Measurements from ENCODE around the gene DIPK1A.
"Not testable (repeated sequence)": the region's sequence is repeated elsewhere in the genome, so short reads cannot be mapped to it uniquely, and the experiment has no call there.

DIPK1A gene

DNA sequence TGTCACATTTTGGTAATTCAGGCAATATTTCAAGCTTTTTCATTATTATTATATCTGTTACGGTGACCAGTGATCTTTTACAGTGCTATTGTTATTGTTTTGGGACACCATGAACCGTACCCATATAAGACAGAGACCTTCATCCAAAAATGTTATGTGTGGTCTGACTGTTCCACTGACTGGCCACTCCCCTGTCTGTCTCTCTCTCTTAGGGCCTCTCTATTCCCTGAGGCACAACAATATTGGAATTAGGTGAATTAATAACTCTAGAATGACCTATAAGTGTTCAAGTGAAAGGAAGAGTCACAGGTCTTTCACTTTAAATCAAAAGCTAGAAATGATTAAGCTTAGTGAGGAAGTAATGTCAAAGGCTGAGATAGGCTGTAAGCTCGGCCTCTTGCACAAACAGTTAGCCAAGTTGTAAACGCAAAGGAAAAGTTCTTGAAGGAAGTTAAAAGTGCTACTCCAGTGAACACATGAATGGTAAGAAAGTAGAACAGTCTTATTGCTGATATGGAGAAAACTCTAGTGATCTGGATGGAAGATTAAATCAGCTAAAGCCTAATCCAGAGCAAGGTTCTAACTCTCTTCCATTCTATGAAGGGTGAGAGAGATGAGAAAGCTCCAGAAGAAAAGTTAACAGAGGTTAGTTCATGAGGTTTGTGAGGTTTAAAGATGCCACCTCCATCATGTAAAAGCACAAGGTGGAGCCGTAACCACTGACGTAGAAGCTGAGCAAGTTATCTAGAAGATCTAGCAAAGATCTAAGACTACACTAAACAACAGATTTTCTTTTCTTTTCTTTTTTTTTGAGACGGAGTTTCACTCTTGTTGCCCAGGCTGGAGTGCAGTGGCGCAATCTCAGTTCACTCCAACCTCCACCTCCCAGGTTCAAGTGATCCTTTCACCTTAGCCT, 19.7 kb upstream of the DIPK1A start:
- peak; percentile 13 for DNase-seq (ENCODE audit: low read depth)

DNA sequence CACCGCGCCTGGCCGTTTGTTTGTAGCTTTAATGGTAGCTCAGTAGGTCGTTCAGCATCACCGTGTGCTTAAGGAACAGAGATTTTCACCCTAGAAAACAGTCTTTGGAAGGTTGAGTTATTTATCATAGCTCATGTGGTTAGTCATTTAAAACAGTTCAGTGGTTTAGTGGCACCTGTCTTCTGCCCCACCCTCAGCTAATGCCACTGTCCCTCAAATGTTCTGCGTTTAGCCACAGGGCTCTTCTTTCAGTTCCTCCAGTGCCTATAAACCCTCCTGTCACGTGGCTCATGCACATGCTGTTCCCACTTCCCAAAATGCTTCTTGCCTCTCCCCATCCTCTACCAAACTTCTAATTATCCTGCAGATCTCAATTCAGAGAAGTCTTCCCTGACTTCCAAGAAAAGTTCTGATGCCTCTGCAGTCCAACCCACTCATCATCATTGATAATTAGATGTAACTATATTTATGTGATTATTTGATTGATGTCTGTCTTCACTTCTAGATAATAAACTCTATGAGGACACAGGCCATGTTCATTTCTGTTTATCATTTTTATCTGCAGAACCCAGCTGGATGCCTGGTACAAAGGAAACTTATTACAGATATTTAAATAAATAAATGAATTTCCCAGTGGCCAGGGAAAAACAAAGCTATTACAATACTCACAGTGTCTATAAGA, 14.4 kb upstream of the DIPK1A start:
- no peak for DNase-seq (ENCODE audit: low read depth)

DNA sequence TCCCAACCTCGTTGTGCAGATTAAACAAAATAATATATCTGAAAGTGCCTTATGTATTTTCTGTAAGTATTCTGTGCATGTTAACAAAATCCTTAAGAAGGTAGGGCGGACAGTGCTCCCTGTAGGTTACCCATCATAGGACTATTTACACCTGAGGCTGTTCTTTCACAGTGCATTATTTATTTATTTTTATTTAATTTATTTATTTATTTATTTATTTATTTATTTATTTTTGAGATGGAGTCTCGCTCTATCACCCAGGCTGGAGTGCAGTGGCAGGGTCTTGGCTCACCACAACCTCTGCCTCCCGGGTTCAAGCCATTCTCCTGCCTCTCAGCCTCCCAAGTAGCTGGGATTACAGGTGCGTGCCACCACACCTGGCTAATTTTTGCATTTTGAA, 12.8 kb upstream of the DIPK1A start:
- DNase-seq (ENCODE audit: low read depth): not testable (repeated sequence)

DNA sequence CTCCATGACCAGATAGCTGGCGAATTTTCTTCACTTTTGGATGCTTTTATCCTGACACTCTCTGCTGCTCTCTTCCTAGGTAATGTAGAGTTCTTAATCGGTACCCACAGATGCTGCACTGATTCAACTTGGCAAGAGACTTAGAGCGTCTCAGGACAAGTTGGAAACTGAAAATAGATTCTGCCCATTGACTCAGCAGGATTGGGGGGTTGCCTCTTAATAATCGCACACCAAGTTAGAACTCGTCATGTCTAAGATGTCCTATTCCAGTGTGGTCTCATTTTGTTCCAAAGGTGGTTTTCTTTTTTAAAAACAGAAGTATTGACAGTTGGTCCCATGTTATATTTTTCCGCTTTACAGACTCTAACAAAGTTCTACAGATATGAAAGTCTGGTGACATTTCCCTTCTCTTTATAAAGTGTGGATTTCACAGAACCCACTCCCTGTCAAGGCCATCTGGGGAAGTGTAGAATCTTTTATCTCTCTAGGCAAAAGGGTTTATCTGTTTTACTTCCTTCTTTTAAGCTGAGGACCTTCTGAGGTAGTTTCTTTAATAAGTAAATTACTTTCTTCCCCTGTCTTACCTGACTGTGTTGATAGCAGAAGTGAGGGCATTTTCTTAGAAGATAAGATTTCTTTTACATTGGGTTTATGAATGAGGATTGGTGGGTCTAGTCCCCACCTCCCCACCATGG, 12.1 kb upstream of the DIPK1A start:
- DNase-seq (ENCODE audit: low read depth): no peak

DNA sequence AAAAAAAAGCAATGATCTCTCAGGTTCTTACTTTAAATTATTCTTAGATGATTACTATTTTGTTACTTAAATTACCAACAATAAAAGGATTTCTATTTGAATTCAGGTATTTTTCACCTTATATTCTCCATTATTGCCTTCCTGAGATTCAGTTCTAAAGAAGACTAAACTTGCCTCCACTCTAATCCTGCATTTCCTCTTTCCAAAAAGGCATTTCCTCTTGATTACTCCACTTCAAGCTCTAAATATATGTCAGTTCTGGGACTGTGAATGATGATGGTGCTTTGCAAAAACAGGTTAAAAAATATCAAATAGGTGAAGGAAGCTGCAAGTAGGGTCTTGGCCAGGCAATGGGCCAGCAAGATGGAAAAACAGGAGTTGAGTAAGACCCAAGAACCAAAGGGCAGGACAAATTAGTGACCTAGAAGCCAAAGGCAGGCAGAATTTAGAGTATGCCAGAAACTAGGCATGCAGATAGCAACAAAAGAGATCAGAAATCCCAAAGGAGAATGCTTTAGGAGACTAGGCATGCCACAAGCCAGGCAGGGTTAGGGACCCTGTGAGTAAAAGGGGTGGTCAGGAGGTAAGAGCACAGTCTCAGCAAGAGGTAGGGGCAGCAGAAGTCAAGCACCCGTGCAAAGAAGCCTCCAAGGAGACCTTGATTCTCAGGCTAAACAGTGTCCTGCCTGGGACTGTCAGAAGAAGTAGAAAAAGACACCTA, 11.3 kb upstream of the DIPK1A start:
- no peak for DNase-seq (ENCODE audit: low read depth)

DNA sequence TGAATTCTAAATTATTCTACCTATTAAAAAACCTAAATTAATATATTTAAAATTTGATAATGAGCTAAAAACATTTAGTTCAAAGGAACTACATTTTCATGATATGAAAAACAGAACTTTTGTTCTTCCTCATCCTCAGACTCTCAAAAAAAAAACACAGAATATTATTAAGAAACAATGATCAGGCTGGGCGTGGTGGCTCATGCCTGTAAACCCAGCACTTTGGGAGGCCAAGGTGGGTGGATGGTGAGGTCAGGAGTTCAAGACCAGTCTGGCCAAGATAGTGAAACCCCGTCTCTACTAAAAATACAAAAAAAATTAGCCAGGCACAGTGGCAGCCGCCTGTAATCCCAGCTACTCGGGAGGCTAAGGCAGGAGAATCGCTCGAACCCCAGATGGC, 10.7 kb upstream of the DIPK1A start:
- DNase-seq (ENCODE audit: low read depth): not testable (repeated sequence)

DNA sequence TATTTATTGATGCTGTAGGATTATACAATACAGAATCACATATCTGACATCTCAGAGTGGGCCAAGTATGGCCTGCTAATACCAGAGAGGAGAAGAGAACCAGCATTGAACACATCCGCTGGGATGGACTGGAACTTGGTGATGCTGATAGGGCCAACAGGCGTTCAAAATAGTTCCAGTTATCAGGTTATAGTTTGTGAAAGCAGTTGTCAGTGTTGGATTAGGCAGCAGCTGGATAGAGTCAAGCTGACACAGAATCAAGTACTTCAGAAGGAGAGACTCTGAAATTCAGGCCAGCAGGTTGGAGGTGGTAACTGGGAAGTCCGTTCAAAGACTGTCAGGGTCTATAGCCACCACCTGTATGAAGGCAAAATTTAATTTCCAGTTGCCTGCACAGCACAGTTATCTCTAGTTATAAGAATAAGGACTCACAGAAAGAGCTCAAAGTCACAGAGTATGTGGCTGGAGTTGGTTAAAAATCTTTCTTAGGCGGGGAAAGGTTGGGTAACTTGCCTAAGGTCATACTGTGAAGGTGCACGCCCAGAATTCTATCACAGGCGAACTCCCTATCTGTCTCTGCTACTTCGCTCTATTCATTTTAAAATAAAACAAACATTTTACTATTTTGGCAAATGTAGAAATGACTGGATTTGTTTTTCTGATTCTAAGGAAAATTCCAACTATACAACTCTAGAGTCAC, 9.9 kb upstream of the DIPK1A start:
- DNase-seq (ENCODE audit: low read depth): no peak

DNA sequence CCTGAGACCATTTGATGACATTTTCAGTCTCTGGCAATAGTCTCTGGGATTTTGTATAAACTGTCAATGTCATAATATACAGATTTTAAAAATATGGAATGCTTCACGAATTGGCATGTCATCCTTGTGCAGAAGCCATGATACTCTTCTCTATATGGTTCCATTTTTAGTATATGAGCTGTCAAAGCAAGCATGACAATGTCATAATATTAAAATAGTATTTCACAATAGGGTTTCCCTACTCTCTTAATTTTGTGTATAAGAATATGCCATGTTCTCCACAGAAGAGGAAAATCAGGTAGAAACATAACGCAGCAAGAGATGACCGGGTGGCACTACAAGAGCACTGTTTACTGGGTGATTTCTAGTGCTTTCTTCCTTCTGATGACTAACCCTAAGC, 8.3 kb upstream of the DIPK1A start:
- DNase-seq (ENCODE audit: low read depth): no peak

DNA sequence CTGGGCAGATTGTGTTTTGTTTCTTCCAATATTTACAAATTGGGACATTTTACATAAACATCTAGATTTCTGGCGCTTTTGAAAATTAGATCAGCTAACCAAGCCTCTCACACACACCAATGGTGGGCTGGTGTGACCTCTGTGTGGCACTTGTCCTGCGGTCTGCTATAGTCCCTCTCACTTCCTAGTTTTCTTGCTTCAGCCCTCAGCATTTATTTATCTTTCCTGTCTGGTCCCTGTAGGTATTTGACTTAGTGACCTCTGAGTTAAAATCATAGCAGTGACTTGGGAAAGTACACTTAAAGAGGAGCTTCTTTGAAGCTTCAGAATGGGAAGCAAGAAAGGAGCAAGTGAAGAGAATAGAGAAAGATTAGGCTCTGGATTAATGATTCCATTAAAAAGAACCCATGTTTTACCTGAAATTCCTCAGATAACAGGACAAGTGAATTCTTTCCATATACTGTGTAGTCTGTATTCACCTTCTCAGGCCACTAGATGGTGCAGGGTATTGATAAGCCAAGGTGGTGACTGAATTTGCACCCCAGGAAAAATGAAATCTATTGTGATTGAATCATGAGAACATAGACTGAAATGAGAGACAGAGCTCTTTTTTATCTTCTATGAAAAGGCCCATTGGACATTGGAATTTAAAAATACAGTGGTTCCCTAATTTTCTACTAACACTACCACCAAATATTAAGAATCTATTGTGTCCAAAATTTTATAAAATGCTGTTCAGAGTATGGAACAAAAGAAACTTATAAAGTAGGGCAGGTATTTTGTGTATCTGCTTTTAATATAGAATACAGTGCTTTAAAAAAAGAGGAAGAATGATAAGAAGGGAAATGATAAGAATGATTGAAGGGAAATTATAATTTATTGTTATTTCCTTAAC, 7.1 kb upstream of the DIPK1A start:
- no peak for DNase-seq (ENCODE audit: low read depth)

DNA sequence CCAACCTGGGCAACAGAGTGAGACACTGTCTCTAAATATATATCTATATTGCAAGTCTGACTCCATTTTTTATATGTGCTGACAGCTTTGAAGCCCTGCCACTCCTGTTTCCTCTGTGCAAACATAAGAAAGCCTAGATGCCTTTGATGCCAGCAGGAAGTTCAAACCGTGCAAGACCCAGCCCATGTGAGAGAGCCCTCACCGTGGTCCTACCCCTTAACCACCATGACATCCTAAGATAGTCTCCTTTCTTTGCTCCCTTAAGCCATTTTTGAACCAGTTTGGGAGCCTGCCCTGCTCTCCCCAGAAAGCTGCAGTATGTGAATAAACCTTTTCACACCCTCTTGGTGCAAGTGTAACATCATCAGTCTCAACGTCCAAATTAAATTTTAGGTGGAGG, 3.7 kb upstream of the DIPK1A start:
- DNase-seq (ENCODE audit: low read depth): peak; percentile 23

DNA sequence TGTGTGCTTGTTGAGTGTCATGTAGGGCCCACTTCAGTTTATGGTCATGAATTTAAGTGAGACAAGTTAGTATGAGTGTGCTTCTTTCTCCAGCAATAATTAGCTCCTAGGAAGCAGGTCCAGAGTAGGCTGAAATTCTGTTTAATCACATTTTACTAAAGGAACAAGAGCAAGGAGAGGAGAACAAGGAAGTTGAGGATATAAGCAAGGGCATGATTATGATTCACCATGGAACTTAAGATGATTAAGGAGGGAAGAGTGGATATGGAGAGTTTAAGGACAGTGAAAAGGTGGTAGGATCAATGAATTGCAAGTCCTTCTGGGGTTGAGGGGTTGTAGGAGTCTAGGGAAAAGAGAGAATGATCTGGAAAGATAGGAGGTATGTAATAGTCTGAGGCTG, 3.1 kb upstream of the DIPK1A start:
- no peak for DNase-seq (ENCODE audit: low read depth)

DNA sequence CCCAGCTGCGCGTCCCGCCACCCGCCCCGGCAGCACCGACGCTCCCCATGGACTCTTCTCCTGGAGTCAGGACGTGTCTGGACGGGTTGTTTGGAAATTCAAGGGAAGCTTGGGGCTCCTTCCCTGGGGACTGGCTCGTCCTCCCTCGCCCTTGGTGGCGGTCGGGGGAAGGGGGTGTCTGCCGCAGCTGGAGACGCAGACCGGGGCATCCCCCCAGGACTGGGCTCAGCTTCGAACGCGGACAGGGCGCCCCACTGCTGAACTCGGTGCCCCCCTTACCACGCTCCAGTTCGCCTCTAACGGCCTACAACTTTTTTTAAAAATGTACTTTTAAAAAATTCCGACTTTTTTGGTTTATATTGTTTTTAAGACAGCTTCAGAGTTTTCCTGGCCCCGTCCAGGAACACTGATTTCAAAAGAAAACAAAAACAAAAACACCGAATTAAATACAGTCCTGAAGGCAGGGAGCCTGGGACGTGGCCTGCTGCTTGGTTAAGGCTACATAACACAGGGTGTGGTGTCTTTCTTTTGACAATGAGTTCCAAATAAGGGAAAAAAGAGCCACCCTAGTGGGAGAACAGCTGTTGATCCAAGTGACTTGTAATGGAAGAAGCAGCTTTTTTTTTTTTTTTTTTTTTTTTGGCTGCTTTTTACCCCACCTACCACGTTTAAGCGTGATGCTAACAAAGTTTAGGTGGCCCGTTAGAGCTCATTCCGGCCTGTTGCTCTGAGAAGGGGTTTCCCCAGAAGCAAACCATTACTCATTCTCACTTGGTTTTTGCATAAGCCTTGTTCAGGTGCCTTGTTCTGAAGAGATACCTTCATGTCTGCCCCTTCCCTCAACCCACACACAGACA, 862 bp upstream of the DIPK1A start:
- peak; percentile 51 for DNase-seq (ENCODE audit: low read depth)

DNA sequence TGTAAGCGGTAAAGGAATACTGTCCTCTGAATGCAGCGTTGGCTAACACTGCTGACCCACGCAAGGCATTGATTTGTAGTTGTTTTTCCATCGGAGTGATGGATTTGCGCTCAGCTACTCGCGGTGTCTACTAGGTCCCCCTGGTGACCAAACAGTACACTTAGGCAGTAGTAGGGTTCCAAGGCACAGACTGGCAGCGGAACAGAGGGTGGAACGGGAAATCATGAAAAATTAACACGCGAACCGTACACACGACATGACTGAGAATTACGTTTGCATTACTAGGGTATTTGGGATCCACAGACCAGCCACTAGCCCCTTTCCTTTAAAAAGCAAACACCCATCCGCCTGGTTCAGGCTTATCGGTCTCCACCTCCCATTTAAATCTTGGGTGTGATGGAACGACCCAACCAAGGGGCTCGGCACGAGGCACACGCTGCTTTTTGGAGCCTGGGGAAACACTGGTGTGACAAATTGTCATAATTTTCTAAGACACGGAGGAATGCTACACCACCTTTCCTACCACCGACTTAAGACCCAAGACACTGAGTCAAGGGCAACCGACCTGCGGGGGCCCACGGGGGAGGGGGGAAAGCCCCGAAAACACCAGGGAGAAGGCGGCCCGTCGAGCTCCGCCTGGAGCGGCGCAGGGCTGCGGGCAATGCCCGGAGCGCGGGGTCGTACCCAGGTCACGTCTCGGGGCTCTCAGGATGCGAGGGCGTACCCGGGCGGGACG, 699 bp downstream of the DIPK1A start:
- peak; percentile 38 for DNase-seq (ENCODE audit: low read depth)

DNA sequence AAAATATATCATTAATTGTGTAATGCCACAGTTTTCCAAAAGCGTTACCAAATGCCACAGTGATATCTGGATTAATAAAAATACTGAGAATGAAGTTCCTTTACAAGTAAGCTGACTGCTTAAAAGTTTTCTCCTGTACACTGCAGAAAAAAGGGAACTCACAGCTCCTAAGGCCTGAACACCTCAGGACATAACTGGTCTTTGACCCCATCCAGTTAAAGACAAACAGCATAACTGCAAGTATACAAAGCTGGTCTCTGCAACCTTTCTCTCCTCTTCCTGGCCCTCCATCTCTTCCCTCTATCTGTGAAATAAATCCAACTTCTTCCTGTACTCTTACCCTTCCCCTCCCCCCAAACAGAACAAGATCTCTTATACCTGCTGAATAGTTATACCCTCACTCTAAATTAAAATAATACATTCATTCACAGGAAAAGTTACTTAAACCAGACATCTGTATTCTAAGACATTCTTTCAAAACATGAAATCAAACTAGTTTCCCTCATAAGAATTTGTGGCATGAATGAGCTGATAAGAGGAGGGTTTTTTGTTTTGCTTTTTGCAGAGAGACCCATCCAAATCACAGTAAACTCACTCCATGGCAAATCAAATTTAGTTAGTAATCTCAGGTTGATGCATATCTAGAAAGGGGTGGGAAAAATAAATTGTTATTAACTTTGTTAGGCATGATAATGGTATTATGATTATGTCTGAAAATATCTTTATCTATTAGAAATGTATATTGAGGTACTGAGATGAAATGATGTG, 2.9 kb downstream of the DIPK1A start:
- DNase-seq (ENCODE audit: low read depth): no peak

DNA sequence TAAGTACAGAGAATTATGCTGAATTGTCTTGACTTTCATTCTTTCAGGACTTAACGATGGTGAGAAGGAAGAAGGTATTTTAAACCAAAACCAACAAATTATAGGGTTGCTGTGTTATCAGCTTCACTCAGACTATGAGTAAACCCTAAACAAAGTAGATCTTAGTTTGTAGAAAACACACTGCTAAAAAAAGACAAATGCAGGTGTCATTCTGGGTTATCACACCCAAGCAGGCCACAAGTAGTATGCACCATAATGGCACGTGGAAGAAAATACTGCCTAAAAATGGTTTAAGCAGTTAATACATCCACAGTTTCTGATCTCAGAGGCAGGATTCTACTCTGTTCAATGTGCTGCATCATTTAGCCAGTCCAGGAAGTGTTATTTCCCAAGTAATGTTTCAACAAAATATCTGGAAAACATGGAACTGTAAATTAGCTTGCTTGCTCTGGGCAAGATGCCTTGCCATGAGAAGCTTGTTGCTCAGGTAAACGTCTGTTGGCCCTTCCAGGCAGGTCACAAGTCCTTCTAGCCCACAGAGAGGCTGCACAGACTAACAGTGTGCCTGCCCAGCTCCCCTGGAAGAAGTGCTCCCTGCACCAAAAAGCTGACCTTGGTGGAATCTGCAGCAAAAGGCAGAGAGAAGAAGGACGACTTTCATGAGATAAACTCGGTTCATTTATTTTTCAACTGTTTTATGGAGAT, 4.1 kb downstream of the DIPK1A start:
- no peak for DNase-seq (ENCODE audit: low read depth)

DNA sequence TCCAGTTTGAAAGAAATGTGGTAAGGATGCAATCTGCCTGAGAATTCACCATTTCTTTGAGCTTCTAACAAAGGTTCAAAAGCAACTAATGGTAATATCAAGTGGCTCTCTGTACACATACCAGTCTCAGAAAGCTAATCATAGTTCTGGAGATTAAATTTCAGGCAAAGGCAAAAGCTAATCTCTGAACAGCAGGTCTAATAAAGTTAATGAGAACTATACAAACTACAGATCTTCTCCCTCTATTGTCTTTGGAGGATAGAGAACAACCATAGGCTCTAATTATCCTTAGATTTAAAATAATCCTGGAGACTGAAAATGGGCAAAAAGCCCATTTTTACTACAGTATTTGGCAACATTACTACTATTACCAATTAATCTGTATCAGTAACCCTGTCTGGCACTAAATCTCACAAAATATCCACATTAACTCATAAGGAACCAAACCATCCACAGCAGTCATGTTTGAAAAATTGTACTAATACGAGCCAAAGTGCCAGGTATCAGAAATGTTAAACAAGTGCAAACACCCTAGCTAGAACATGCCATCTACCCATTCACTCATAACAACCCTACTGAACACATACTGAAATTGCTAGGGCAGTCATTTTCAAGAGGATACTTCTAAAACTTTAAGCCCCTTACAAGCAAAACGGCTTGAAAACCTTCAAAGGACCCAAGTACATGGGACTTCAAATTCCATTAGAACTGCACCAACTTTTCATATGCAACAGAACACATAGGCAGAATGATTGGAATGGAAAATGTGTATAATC, 4.8 kb downstream of the DIPK1A start:
- DNase-seq (ENCODE audit: low read depth): no peak

DNA sequence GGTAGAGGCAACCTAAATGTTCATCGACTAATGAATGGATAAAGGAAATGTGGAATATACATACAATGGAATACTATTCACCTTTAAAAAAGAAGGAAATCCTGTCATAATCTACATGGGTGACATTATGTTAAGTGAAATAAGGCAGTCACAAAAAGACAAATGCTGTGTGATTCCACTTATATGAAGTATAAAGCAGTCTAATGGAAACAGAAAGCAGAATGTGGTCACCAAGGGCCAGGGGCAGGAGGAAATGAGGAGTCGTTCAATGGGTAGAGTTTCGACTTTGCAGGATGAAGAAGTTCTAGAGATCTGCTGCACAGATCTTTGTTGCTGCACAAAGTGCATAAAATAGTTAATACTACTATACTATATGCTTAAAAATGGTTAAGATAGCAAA, 7.8 kb downstream of the DIPK1A start:
- no peak for DNase-seq (ENCODE audit: low read depth)

All from activated T-helper 1 cell treated with Interleukin-2 at 50 U/mL for 16 hours (primary cell).